ENCODE measurements around the gene ZNF484.
"Not testable (repeated sequence)": the region's sequence is repeated elsewhere in the genome, so short reads cannot be mapped to it uniquely, and the experiment has no call there.

Gene ZNF484

DNA sequence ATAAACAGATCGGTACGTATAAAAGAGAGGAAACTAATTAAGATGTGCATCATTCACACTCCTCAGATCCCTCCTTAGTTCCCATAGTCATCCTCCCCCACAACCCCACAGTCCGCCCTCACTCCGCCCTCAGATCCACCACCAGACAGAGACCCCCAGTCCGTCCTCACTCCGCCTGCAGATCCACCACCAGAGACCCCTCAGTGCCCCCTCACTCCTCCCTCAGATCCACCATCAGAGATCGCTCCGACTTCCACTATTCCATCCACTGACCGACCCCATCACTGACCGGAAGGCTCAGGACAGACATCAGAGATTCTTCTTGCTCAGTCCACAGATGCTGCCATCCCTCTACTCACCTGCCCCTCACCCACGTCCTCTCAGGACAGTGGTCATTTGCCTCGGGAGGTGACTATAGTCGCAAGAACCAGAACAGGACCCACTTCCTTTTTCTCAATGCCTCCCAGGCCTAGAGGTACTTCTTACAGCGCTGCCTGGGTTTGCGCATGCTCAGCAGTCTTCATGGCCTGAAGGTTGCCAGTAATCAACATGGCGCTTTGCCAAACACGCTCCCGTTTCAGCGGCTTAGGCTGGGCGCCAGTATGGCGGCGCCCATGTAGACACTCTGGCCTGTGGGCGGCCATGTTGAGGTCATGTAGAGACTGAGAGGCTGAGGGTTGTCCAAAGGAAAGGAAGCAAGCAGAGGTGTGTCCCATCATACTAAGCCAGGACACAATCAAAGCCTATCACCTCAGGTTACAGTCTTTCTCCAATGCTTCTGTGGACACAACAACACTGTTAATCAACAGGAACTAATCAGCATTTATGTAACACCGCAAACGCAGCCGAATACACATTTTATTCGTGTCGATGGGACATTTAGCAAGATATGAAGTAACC is at the start of gene ZNF484:
ZNF484 (minus strand) TSS at position 508 of the 900 bp plus-strand sequence. CDS start 3,009 bp downstream, outside the sequence.
- peak; percentile 98 for DNase-seq (ENCODE audit: low read depth, low spot score)
- in situ Hi-C loops (cut with HindIII; ENCODE audit: low sequenced_read_pairs), result no loop called here
- TF ChIP-seq, protein P1, sequence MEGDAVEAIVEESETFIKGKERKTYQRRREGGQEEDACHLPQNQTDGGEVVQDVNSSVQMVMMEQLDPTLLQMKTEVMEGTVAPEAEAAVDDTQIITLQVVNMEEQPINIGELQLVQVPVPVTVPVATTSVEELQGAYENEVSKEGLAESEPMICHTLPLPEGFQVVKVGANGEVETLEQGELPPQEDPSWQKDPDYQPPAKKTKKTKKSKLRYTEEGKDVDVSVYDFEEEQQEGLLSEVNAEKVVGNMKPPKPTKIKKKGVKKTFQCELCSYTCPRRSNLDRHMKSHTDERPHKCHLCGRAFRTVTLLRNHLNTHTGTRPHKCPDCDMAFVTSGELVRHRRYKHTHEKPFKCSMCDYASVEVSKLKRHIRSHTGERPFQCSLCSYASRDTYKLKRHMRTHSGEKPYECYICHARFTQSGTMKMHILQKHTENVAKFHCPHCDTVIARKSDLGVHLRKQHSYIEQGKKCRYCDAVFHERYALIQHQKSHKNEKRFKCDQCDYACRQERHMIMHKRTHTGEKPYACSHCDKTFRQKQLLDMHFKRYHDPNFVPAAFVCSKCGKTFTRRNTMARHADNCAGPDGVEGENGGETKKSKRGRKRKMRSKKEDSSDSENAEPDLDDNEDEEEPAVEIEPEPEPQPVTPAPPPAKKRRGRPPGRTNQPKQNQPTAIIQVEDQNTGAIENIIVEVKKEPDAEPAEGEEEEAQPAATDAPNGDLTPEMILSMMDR (IDR thresholded peaks at IDR 0.05; ENCODE audit: low read depth, low read length), result no peak
- peak within 1 kb of the TSS; percentile 84 for H3K4me3 ChIP-seq (ENCODE audit: low read depth, low read length)

DNA sequence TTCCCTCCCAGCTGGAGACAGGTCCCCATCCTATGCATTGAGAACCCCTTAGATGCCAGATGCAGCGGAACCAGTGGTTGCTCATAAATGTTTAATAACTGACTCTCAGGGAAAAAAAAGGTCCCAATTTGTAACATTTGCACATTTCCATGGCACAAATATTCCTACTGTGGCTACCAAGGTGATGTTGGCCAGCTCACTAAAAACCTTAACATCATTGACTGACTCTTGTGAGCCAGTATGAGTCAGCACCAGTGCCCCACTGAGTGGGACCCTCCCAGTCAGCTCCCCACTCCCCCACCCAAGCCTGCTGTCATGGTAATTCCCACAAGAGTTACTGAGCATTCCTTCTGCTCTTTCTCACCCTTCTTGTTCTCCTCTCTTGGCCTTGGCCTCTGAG is 42.6 kb upstream of the ZNF484 start:
- in situ Hi-C loops (cut with HindIII; ENCODE audit: low sequenced_read_pairs), result no loop called here
- no peak overlapping the region for H3K4me3 ChIP-seq (ENCODE audit: low read depth, low read length)
- TF ChIP-seq, protein P1 (IDR thresholded peaks at IDR 0.05; ENCODE audit: low read depth, low read length), result no peak
- no peak for DNase-seq (ENCODE audit: low read depth, low spot score)

DNA sequence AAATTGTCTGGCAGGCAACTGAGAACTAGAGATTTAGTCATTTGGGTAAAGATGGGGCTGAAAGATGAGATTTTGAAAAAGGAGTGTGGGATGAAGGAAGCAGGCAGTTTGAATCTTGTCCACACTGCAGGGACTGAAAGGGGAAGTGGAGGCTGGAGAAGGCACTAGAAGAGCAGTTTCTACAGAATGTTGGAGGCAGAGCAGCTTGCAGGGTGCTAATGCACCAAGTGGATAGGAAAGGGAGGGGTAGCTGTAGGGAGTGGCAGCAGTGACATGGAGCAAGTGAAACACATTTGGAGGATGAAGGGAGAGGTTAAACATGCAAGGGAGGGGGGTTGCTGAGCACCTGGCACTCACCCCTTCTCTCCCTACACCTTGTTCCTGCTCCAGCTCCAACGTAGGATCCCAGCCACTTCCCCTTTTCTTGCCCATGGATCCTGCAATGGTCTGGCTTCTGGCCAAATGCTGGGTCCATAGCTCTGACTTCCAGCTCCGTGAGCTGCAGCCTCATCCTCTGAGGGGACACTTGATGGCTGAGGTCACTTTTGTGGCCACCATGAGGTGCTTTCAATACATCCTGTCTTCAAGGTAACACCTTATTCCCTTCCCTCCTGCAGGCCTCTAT is 39.5 kb upstream of the ZNF484 start:
- in situ Hi-C loops (cut with HindIII; ENCODE audit: low sequenced_read_pairs), result no loop called here

DNA sequence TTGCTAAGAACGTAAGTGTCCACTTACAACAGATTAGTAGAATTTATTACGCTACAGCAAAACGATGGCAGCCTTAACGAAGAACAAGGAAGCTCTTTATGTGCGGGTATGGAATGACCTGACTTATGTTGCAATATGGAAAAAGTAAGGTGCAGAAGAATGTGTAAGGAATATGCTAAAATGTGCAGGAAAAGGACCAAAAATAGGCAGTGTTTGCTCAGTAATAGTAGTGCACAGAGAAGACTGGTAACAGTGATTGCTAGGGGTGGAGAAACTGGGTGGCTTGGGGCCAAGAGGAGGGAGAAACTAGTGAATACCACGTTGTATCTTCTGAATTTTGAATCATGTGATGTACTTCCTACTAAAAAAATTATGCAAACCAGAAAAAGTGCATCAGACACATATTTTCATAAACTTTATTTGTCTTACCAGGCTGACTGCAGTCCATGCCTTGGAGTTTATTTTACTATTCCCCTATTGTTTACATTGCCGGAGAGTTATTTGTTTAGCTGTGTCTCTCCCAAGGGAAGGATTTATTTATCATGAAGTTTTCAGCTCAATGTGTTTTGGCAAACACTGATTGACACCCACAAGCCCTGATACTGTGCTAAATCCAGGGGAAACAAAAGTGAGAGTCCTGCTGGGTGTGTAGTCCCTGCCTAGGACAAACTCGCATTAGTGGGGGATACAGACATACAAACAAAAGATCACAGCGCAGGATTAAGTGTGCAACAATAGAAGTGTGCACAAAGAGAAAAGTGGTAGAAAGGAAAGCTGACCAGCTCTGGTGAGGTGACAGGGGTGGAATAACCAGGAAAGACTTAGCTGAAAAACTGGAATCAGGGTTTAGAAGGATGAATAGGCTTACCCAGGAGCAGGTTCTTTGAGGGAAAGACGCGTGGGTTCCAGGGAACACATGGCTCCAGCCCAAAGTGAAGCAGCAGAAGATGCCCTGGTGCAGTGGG is 34.0 kb upstream of the ZNF484 start:
- H3K4me3 ChIP-seq (ENCODE audit: low read depth, low read length), result no peak overlapping the region
- TF ChIP-seq, protein P1 (IDR thresholded peaks at IDR 0.05; ENCODE audit: low read depth, low read length), result no peak
- in situ Hi-C loops (cut with HindIII; ENCODE audit: low sequenced_read_pairs), result no loop called here
- no peak for DNase-seq (ENCODE audit: low read depth, low spot score)

More for the DNA sequence above, 39.5 kb upstream of the ZNF484 start:
- TF ChIP-seq, protein P1 (IDR thresholded peaks at IDR 0.05; ENCODE audit: low read depth, low read length), result no peak
- no peak for DNase-seq (ENCODE audit: low read depth, low spot score)
- no peak overlapping the region for H3K4me3 ChIP-seq (ENCODE audit: low read depth, low read length)

DNA sequence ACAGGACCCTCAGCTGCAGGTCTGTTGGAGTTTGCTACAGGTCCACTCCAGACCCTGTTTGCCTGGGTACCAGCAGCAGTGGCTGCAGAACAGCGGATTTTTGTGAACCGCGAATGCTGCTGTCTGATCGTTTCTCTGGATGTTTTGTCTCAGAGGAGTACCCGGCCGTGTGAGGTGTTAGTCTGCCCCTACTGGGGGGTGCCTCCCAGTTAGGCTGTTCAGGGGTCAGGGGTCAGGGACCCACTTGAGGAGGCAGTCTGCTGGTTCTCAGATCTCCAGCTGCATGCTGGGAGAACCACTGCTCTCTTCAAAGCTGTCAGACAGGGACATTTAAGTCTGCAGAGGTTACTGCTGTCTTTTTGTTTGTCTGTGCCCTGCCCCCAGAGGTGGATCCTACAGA is 27.3 kb upstream of the ZNF484 start:
- H3K4me3 ChIP-seq (ENCODE audit: low read depth, low read length); in situ Hi-C loops (cut with HindIII; ENCODE audit: low sequenced_read_pairs); DNase-seq (ENCODE audit: low read depth, low spot score): not testable (repeated sequence)

DNA sequence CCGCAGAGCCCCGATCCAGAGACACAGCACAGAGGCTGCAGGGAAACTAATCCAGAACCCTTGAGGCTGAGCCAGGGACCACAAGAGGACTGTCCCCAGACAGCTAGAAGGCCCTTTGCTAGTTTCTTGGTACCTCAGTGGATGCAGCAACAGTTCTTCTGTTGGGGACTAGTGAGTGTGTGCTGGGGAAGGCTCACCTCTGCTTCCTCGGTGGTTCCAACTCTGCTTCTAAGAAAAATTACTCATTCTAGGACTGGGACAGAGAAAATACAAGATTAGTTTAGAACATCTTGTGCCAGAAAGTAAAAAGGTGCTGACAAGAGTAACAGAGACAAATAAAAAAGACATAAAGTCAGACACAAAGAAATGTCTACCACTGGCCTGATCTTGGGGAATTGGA is 19.5 kb upstream of the ZNF484 start:
- in situ Hi-C loops (cut with HindIII; ENCODE audit: low sequenced_read_pairs), result no loop called here
- H3K4me3 ChIP-seq (ENCODE audit: low read depth, low read length), result no peak overlapping the region
- TF ChIP-seq, protein P1 (IDR thresholded peaks at IDR 0.05; ENCODE audit: low read depth, low read length), result no peak
- DNase-seq (ENCODE audit: low read depth, low spot score), result no peak

All from astrocyte of the spinal cord (primary cell).